Endothelial cell of umbilical vein (primary cell): Measurements from ENCODE around the gene LRIG1.

Experiments used
- JUN ChIP-seq: IDR thresholded peaks from 2 replicates; pipeline ENCODE4 v1.6.1; 2011; ENCODE audit warnings: borderline replicate concordance, low read depth; ENCODE audit not compliant: insufficient read length, insufficient read depth
- POLR2A ChIP-seq: IDR thresholded peaks from 2 replicates; pipeline ENCODE4 v1.6.1; 2012; ENCODE audit warnings: low read depth, mild to moderate bottlenecking, control low read depth, low read length
- TF ChIP-seq, protein P1 (sequence below), 2 donors: IDR thresholded peaks; 1 replicate in 1 of 2; 2 replicates in 1 of 2; pipeline ENCODE4 v1.5.1; 2011; ENCODE audit warnings: low read length in 2 of 2, mild to moderate bottlenecking in 2 of 2, moderate library complexity in 2 of 2, control low read depth in 1 of 2, inconsistent platforms in 1 of 2, low read depth in 1 of 2; ENCODE audit not compliant: insufficient read depth in 1 of 2; ENCODE audit errors: extremely low read depth in 1 of 2

DNA sequence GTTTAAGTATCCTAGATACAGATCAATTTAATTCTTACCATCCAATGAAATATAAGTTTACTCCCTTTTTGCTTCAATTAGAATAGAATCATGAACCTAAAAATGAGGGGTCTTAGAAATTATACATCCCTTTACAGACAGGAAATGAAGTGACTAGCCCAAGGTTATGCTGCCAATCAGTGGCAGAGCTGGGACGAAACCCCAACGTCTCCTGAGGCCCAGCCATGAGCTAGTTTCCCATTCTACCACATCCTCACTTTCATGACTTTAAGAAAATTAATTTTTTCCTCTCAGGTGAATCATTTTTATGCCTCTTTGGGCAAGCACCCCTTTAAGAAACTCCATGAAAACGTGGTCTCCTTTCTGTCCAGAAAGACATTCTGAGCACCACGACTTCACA is 11.2 kb downstream of the LRIG1 start:
- no peak for TF ChIP-seq JUN
- no peak for TF ChIP-seq POLR2A
- TF ChIP-seq, protein P1, sequence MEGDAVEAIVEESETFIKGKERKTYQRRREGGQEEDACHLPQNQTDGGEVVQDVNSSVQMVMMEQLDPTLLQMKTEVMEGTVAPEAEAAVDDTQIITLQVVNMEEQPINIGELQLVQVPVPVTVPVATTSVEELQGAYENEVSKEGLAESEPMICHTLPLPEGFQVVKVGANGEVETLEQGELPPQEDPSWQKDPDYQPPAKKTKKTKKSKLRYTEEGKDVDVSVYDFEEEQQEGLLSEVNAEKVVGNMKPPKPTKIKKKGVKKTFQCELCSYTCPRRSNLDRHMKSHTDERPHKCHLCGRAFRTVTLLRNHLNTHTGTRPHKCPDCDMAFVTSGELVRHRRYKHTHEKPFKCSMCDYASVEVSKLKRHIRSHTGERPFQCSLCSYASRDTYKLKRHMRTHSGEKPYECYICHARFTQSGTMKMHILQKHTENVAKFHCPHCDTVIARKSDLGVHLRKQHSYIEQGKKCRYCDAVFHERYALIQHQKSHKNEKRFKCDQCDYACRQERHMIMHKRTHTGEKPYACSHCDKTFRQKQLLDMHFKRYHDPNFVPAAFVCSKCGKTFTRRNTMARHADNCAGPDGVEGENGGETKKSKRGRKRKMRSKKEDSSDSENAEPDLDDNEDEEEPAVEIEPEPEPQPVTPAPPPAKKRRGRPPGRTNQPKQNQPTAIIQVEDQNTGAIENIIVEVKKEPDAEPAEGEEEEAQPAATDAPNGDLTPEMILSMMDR (IDR thresholded peaks at IDR 0.05; ENCODE audit: extremely low read depth in 1 of 2, insufficient read depth in 1 of 2, low read depth in 1 of 2, low read length in 2 of 2): no peak
